Ovary (tissue), 9 donors: ENCODE results near the gene PGAM1. TPM values are rescaled to one million over a fixed set of nuclear protein-coding genes. Genes with fewer than 3 reads are reported as not detected.

Experiments used
- DNase-seq, 5 donors: peaks; one replicate each; pipeline ENCODE4 v3.0.0-alpha.2; 2019 to 2020
- H3K27ac ChIP-seq, 2 donors: fragments of 200-600 bp; one replicate each; pipeline versions ENCODE4 v1.5.1 to v1.8.0; 2019 to 2022
- H3K27me3 ChIP-seq: fragments of 200-600 bp; one replicate; pipeline ENCODE4 v1.8.0; 2022
- H3K36me3 ChIP-seq: fragments of 200-600 bp; sonication (generic); one replicate; pipeline ENCODE4 v1.5.1; 2019
- H3K4me1 ChIP-seq: one replicate; pipeline ENCODE4 v1.8.1; 2013; ENCODE audit warnings: mild to moderate bottlenecking, moderate library complexity; ENCODE audit not compliant: insufficient read depth
- H3K4me3 ChIP-seq: fragments of 200-600 bp; sonication (generic); one replicate; pipeline ENCODE4 v1.5.1; 2017
- H3K9me3 ChIP-seq, 2 donors: fragments of 200-600 bp in 1 of 2; sonication (generic) in 1 of 2; one replicate each; pipeline versions ENCODE4 v1.5.1 to v1.8.1; 2013 to 2019; ENCODE audit warnings: mild to moderate bottlenecking in 1 of 2, moderate library complexity in 1 of 2
- CTCF ChIP-seq, 3 donors: fragments of 450-650 bp in 2 of 3; fragments of 200-600 bp in 1 of 3; IDR thresholded peaks; one replicate each; pipeline versions ENCODE4 v1.5.1 to v1.8.0; 2016 to 2022; ENCODE audit warnings: antibody characterized with exemption in 3 of 3, mild to moderate bottlenecking in 1 of 3
- EP300 ChIP-seq: sonication (generic); formaldehyde crosslinking; IDR thresholded peaks from one replicate; pipeline ENCODE4 v1.6.1; 2017; ENCODE audit warnings: antibody characterized with exemption
- POLR2A ChIP-seq: fragments of 450-650 bp; IDR thresholded peaks from one replicate; pipeline ENCODE4 v1.6.1; 2017; ENCODE audit warnings: antibody characterized with exemption, mild to moderate bottlenecking, moderate library complexity
- WGBS, 3 donors: extraction: QIAGEN DNeasy Blood & Tissue Kit in 1 of 3; methylation state at CpG; one replicate each; pipeline versions ENCODE4 v1.1.5 to v1.1.7; 2013 to 2017; 5-methylcytosine and 5-hydroxymethylcytosine counted together
- intact Hi-C, 4 donors: fragments of 100-400 bp; cut with DNase I; formaldehyde crosslinking; loops; one replicate each; pipeline versions ENCODE4 v1.11.0 to v1.15.1; 2022 to 2023
- polyA plus RNA-seq, 2 donors: library from polyadenylated mRNA; stranded (reverse); fragments of 200-250 nt in 1 of 2; fragments of 350-450 nt in 1 of 2; fragmentation: Illumina TruSeq in 1 of 2; extraction: RNeasy Lipid Tissue Mini Kit (QIAGEN cat#74804) in 1 of 2; gene quantifications; one replicate each; pipeline ENCODE4 v1.2.3, GENCODE V29; 2013 to 2014
- total RNA-seq, 7 donors: library from RNA; depleted of rRNA in 2 of 7; stranded (reverse); fragments of >200 nt in 2 of 7; fragmentation: NEBNext Ultra II Directional in 3 of 7; extraction: Animal tissue kit (Norgen Biotek cat#: 25700) in 3 of 7; gene quantifications; one replicate each; pipeline versions ENCODE4 v1.1.0 to v1.2.4, GENCODE V29; 2016 to 2023
- donor health status: DM: no; HTN: no; CAD: no; lungs with moderate emphysema.
- donor health status: DM: no; HTN: no; CAD: no.
- donor health status: Bipolar disorder and iron deficiency.
- donor health status: DM: yes; HTN: yes; CAD: no.
- donor health status: DM: no; HTN: no; CAD: no.
- donor health status: DM: yes; HTN: yes; CAD: no.

PGAM1 gene
- total and polyA plus RNA-seq, 9 donors: 98.7 to 255 (median 163) TPM

DNA sequence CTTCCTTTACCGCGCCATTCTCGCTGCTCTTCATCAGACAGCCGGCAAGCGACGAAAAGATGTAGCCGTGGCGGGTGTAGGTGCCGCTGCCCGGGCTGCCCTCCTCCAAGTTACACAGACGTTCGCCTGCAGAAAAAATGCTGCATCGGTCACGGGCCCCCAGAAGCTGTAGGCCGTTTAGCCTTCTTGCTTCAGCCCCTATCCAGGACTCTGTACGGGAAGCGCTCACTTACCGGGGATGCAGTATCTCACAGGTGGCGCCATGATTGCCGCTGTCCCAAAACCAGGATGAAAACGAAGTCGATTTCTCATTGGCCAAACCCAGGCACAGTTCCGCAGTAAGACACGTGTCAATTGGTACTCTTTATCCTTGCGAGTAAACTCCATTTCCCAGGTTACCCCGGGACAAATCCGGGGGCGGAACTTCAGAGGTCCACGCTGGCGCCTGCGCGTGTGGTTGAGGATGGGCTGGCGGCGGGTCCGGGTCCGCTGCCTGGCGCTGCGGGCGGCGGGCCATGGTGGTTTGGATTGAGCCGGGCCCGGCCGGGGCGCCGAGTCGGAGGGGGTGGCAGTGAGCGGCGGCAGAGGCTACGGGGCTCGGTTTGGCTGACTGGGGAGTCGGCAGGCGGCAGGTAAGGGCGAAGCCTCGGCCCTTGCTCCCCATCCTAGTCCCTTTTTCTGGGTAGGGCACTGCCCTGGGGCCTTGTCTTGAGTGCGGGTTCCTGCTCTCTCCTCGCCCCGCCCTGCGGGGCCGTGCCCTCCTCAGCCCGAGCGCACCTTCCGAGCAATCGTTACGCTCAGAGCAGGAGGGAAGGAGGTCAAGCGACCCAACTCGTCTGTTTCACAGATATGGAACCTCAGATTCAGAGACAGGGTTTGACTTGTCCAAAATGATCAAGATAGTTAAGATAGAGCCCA, 20.0 kb downstream of the PGAM1 start, which contains the start of the genes EXOSC1 and ZDHHC16:
TSS of gene EXOSC1 (minus strand) at position 285 of the 918 bp plus-strand sequence. CDS start at position 264, 21 bp downstream.
TSS of gene ZDHHC16 (plus strand) at position 454 of the 918 bp plus-strand sequence. CDS start 5,501 bp downstream, outside the sequence.
- 0% methylated on average over 66 of the region's 66 CpGs for WGBS, 3 donors
- TF ChIP-seq CTCF (IDR thresholded peaks at IDR 0.05) (peak in 1 of 3 donors; percentile 17), POLR2A (peak; percentile 6), EP300 (no peak)
- Histone ChIP-seq H3K27ac (peak within 1 kb of the TSS; percentile 11 to 39), H3K4me3 (peak within 1 kb of the TSS; percentile 94), H3K27me3 (no peaks in the 10 kb centered on the region), H3K9me3 (no peaks in the 10 kb centered on the region), H3K4me1 (peaks cover 10% of the 10 kb centered on the region), H3K36me3 (no peaks in the 10 kb centered on the region)
- intact Hi-C loops: no loop called here
- peak; percentile 86 to 91 (median 89) for DNase-seq

- intact Hi-C loops: no loop called here
- Histone ChIP-seq H3K27me3 (no peaks in the 10 kb centered on the region), H3K36me3 (no peaks in the 10 kb centered on the region), H3K9me3 (no peaks in the 10 kb centered on the region), H3K4me3 (no peak overlapping the region), H3K4me1 (peaks cover 11% of the 10 kb centered on the region), H3K27ac (no peak overlapping the region)
- no peak for DNase-seq
- 60 to 72% (median 70%) methylated on average over 2 of the region's 2 CpGs for WGBS, 3 donors
- no peak for TF ChIP-seq EP300
- TF ChIP-seq CTCF (IDR thresholded peaks at IDR 0.05): no peak
- no peak for TF ChIP-seq POLR2A
These were observed 24.8 kb downstream of the PGAM1 start for GRCh38 chr10:97450828-97451227.

GRCh38 chr10:97451605-97452004, 25.6 kb downstream of the PGAM1 start:
- TF ChIP-seq CTCF (IDR thresholded peaks at IDR 0.05) (no peak), EP300 (no peak), POLR2A (no peak)
- intact Hi-C loops: no loop called here
- Histone ChIP-seq H3K9me3 (no peaks in the 10 kb centered on the region), H3K27me3 (no peaks in the 10 kb centered on the region), H3K4me3 (no peak overlapping the region), H3K4me1 (peaks cover 11% of the 10 kb centered on the region), H3K36me3 (no peaks in the 10 kb centered on the region), H3K27ac (no peak overlapping the region)
- no peak for DNase-seq
- 90 to 95% (median 94%) methylated on average over 17 of the region's 17 CpGs for WGBS, 3 donors

DNA sequence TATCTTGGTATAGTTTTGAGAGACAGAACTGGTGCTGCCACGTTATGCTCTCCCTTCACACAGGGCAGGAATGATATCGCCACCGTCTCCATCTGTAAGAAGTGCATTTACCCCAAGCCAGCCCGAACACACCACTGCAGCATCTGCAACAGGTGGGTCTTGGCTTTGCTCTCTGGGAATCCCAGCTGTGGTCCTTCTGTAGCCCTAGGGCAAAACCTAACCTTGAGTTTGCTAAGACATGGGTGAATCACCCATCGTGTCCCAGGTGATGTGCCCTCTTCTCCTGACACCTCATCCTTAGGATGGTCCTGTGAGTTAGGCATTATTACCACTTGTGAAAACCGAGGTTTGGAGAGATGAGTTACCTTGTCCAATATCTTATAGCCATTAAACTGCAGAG, 26.4 kb downstream of the PGAM1 start:
- Histone ChIP-seq H3K36me3 (no peaks in the 10 kb centered on the region), H3K4me1 (peaks cover 5% of the 10 kb centered on the region), H3K27ac (no peak overlapping the region), H3K9me3 (no peaks in the 10 kb centered on the region), H3K4me3 (no peak overlapping the region), H3K27me3 (no peaks in the 10 kb centered on the region)
- TF ChIP-seq CTCF (IDR thresholded peaks at IDR 0.05) (no peak), POLR2A (no peak), EP300 (no peak)
- no peak for DNase-seq
- 88 to 92% (median 89%) methylated on average over 6 of the region's 6 CpGs for WGBS, 3 donors
- intact Hi-C loops: no loop called here
